GM23338 (cell line): Measurements from ENCODE around the gene LBHD1.

Experiments
- CREB1 ChIP-seq: fragments of 250-450 bp; sonication (Bioruptor Pico); IDR thresholded peaks from 2 replicates; pipeline ENCODE4 v1.5.0; 2020; ENCODE audit warnings: low read depth, mild to moderate bottlenecking, moderate library complexity
- EZH2 ChIP-seq: fragments of 200-600 bp; sonication (generic); IDR thresholded peaks from one replicate; pipeline ENCODE4 v1.8.0; 2017; ENCODE audit warnings: antibody characterized with exemption, mild to moderate bottlenecking, low read depth; ENCODE audit not compliant: unreplicated experiment
- EZH2phosphoT487 ChIP-seq: fragments of 200-600 bp; sonication (generic); IDR thresholded peaks from one replicate; pipeline ENCODE4 v1.8.1; 2018; ENCODE audit warnings: antibody characterized with exemption; ENCODE audit not compliant: unreplicated experiment
- JUNB ChIP-seq: IDR thresholded peaks from one replicate; pipeline ENCODE4 v1.6.1; 2016; ENCODE audit warnings: antibody characterized with exemption; ENCODE audit not compliant: unreplicated experiment
- NANOG ChIP-seq: IDR thresholded peaks from 2 replicates; pipeline ENCODE4 v1.6.1; 2016; ENCODE audit warnings: antibody characterized with exemption, borderline replicate concordance
- POLR2AphosphoS5 ChIP-seq: IDR thresholded peaks from 2 replicates; pipeline ENCODE4 v1.6.1; 2016; ENCODE audit warnings: antibody characterized with exemption, low read depth
- ZNF114 ChIP-seq: fragments of 250-450 bp; sonication (Bioruptor Pico); IDR thresholded peaks from 2 replicates; pipeline ENCODE4 v1.5.0; 2020; ENCODE audit warnings: mild to moderate bottlenecking, moderate library complexity
- ZNF331 ChIP-seq: fragments of 250-450 bp; sonication (Bioruptor Pico); IDR thresholded peaks from 2 replicates; pipeline ENCODE4 v1.5.0; 2020; ENCODE audit warnings: low read depth, mild to moderate bottlenecking, moderate library complexity
- TF ChIP-seq, protein P1 (sequence below), 2 experiments: fragments of 200-600 bp in 1 of 2; sonication (generic) in 1 of 2; conservative IDR thresholded peaks; 2 replicates each; pipeline versions ENCODE4 v1.5.1 to v1.6.1; 2016 to 2017; ENCODE audit warnings: antibody characterized with exemption in 2 of 2, low read depth in 2 of 2, mild to moderate bottlenecking in 2 of 2, moderate library complexity in 1 of 2
- TF ChIP-seq, protein P2 (sequence below): IDR thresholded peaks from one replicate; pipeline ENCODE4 v1.6.1; 2018; ENCODE audit warnings: antibody characterized with exemption; ENCODE audit not compliant: unreplicated experiment
- TF ChIP-seq, protein P3 (sequence below): IDR thresholded peaks from 2 replicates; pipeline ENCODE4 v1.6.1; 2016; ENCODE audit warnings: antibody characterized with exemption

DNA sequence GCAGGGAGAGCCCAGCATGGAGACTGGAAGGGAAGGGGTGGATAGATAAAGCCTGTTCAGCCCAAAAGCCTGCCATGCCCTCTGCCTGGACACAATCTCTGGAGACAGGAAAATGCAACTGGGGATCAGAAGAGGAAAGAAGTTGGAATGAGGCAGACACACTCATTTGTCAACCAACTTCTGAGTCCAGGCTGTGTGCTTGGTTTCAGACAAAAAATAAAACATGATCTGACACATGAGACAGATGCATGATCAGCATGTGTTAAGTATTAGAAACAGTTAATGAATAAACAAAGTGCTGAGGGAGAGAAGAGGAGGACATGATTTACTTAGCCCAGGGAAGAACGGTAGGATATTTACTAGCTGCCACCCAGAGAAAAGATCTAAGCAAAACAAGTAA lies 16.4 kb upstream of the LBHD1 start:
- TF ChIP-seq, protein P1, sequence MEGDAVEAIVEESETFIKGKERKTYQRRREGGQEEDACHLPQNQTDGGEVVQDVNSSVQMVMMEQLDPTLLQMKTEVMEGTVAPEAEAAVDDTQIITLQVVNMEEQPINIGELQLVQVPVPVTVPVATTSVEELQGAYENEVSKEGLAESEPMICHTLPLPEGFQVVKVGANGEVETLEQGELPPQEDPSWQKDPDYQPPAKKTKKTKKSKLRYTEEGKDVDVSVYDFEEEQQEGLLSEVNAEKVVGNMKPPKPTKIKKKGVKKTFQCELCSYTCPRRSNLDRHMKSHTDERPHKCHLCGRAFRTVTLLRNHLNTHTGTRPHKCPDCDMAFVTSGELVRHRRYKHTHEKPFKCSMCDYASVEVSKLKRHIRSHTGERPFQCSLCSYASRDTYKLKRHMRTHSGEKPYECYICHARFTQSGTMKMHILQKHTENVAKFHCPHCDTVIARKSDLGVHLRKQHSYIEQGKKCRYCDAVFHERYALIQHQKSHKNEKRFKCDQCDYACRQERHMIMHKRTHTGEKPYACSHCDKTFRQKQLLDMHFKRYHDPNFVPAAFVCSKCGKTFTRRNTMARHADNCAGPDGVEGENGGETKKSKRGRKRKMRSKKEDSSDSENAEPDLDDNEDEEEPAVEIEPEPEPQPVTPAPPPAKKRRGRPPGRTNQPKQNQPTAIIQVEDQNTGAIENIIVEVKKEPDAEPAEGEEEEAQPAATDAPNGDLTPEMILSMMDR (conservative IDR thresholded peaks at IDR 0.05; ENCODE audit: low read depth in 2 of 2) = no peak
- TF ChIP-seq EZH2phosphoT487 = no peak
- no peak for TF ChIP-seq POLR2AphosphoS5
- TF ChIP-seq, protein P2, sequence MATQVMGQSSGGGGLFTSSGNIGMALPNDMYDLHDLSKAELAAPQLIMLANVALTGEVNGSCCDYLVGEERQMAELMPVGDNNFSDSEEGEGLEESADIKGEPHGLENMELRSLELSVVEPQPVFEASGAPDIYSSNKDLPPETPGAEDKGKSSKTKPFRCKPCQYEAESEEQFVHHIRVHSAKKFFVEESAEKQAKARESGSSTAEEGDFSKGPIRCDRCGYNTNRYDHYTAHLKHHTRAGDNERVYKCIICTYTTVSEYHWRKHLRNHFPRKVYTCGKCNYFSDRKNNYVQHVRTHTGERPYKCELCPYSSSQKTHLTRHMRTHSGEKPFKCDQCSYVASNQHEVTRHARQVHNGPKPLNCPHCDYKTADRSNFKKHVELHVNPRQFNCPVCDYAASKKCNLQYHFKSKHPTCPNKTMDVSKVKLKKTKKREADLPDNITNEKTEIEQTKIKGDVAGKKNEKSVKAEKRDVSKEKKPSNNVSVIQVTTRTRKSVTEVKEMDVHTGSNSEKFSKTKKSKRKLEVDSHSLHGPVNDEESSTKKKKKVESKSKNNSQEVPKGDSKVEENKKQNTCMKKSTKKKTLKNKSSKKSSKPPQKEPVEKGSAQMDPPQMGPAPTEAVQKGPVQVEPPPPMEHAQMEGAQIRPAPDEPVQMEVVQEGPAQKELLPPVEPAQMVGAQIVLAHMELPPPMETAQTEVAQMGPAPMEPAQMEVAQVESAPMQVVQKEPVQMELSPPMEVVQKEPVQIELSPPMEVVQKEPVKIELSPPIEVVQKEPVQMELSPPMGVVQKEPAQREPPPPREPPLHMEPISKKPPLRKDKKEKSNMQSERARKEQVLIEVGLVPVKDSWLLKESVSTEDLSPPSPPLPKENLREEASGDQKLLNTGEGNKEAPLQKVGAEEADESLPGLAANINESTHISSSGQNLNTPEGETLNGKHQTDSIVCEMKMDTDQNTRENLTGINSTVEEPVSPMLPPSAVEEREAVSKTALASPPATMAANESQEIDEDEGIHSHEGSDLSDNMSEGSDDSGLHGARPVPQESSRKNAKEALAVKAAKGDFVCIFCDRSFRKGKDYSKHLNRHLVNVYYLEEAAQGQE = no peak
- no peak for TF ChIP-seq EZH2
- no peak for TF ChIP-seq CREB1 (CRISPR knock-in tag)
- TF ChIP-seq JUNB = no peak
- TF ChIP-seq, protein P3, sequence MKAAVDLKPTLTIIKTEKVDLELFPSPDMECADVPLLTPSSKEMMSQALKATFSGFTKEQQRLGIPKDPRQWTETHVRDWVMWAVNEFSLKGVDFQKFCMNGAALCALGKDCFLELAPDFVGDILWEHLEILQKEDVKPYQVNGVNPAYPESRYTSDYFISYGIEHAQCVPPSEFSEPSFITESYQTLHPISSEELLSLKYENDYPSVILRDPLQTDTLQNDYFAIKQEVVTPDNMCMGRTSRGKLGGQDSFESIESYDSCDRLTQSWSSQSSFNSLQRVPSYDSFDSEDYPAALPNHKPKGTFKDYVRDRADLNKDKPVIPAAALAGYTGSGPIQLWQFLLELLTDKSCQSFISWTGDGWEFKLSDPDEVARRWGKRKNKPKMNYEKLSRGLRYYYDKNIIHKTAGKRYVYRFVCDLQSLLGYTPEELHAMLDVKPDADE = no peak
- no peak for TF ChIP-seq ZNF331 (CRISPR knock-in tag)
- TF ChIP-seq NANOG = no peak
- TF ChIP-seq ZNF114 (CRISPR knock-in tag) = no peak
